NCI-H128 (cell line): ENCODE measurements around the gene TWF1.
"Not testable (repeated sequence)": the region's sequence is repeated elsewhere in the genome, so short reads cannot be mapped to it uniquely, and the experiment has no call there.

ENCODE experiments used
- DNase-seq: peaks from one replicate; lab custom pipeline; 2025; ENCODE audit not compliant: unreplicated experiment; lab: John Stamatoyannopoulos, UW

The TWF1 gene

GRCh38 chr12:43805860-43806736, at the start of gene TWF1:
TSS of gene TWF1 (minus strand) at chr12:43806317. CDS start at chr12:43806245, 72 bp downstream.
- DNase-seq: peak; percentile 64

- no peak for DNase-seq
Measured at GRCh38 chr12:43852744-43853143, 46.6 kb upstream of the TWF1 start.

- no peak for DNase-seq
Measured at GRCh38 chr12:43848786-43849185, 42.7 kb upstream of the TWF1 start.

- no peak for DNase-seq
Measured at GRCh38 chr12:43848226-43848507, 42.0 kb upstream of the TWF1 start.

DNA sequence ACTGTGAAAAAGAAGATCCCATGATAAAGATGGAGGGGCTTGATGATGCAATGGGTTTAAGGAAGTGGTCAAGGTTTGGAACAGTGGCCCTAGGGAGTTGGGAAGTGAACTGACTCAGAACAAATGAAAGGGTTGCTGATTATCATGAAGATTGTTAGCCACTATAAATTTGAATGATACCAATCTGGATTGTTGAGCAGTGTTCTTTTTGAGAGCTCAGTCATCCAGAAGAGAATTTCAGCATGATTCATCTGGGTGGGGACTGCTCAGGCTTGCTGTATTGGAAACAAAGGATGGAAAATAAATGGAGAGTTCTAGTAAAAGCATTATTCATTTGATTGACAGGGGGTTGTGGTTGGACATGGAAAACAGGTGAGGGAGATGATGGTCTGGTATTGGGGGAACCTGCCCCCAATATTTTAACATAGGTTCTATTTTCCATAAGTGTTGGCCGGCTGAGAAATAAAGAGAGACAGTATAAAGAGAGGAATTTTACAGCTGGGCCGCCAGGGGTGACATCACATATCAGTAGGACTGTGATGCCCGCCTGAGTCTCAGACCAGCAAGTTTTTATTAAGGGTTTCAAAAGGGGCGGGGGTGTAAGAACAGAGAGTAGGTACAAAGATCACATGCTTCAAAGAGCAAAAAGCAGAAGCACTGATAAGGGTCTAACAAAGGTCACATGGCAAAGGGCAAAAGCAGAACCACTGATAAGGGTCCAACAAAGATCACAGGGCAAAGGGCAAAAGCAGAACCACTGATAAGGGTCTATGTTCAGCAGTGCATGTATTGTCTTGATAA, 41.5 kb upstream of the TWF1 start:
- DNase-seq: not testable (repeated sequence)

- DNase-seq: no peak
Measured at GRCh38 chr12:43842259-43842658, 36.1 kb upstream of the TWF1 start.

DNA sequence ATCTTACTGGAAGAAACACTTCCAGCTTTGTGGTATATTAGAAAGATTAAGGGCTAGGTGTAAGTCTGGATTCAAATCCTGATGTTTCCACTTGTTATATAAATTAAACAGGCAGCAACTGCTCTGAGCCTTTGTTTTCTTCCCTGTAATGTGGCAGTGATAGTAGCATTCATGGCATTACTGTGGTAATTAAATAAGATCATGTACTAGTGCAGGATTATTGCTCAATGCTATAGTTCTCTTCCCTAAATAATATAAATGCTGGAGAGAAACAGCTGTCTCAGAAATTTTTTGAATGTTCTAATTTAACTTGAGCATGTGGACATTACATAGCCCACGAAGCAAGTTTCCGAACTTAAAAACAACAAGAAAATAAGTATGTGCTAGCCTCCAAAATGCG, 35.1 kb upstream of the TWF1 start:
- DNase-seq: no peak

- no peak for DNase-seq
Measured at GRCh38 chr12:43840338-43840737, 34.2 kb upstream of the TWF1 start.

- DNase-seq: no peak
Measured at GRCh38 chr12:43836475-43836989, 30.4 kb upstream of the TWF1 start.

- DNase-seq: no peak
Measured at GRCh38 chr12:43835656-43836474, 29.7 kb upstream of the TWF1 start, which contains the start of gene TMEM117. TSS of gene TMEM117 (plus strand) at chr12:43836081.

DNA sequence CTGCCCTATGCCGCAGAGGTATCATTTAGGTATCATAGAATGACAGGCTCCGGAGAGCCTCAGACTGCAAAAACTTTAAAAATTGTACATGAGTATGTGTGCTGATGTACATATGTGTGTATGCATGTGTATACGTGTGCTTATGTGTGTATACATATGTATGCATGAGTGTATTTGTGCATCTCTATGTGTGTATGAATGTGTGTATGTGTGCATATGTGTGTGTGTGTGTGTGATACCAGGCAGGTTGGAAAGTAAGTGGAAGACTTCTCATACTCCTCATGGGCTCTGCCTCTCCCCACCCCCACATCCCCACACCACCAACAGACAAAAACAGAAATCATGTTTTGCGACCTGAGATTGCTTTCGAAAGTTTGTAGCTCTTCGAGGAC, 29.1 kb upstream of the TWF1 start:
- no peak for DNase-seq

DNA sequence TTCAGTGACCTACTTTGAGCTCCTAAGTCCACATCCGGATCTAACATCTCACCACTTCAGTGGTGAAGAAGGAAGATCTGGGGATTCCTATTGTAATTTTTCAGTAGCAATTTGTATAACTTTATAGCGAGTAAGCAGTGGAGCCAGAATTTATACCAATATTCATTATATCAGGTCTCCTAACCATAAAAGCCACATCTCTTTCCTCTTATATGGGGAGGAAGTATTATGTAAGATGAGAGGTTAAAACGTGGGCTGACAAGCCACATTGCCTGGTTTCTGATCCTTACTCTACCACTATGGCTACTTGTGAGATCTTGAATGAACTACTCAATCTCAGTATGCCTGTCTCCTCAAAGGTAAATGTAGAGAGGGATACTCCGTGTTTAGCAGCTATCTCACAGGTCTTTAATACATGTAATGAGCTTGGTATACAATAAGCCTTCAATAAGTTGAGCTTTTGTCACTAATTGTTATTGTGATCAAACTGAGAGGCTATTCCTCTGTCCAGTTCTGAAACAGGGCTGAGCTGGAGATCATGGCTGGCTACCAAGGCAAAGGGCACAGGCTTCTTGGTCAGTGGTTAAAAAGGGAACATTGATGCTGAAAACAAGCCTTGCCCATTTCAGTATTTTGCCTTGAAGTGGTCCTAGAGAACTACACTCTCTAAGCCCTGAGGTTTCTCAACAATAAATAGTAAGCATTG, 26.5 kb upstream of the TWF1 start:
- no peak for DNase-seq

DNA sequence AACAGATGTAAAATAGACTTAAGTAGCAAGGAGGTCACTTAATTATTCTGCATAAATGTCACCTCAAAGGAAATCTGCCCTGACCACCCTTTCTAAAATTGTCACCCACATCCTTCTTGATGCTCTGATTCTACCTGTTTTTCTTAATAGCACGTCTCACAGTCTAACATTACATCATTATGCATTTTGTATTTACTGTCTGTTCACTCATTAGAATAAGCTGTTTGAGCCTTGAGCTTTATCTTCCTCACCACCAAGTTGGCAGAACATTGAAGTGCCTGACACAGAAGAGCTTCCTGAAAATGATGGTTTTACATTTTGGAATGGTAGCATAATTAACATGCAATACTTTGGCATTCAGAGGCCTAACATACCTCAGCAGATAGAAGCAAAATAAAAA, 21.0 kb upstream of the TWF1 start:
- no peak for DNase-seq

DNA sequence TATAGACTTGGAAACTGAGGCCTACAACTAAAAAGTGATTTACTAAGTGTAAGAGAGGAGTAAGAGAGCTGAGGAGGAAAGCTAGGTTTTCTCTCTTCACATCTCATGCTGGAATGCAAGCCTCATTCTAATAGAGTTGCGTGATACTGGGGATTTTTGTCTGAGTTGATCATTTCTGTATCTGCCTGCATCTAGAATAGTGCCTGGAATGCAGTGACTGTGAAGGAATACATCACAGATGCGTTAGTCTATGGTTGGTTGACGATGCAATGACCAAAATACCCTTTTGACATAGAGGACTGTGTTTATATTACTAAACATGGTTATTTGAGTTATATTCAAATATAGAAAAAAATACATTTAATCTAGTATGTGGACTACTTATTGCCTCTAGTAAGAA, 20.6 kb upstream of the TWF1 start:
- DNase-seq: no peak

DNA sequence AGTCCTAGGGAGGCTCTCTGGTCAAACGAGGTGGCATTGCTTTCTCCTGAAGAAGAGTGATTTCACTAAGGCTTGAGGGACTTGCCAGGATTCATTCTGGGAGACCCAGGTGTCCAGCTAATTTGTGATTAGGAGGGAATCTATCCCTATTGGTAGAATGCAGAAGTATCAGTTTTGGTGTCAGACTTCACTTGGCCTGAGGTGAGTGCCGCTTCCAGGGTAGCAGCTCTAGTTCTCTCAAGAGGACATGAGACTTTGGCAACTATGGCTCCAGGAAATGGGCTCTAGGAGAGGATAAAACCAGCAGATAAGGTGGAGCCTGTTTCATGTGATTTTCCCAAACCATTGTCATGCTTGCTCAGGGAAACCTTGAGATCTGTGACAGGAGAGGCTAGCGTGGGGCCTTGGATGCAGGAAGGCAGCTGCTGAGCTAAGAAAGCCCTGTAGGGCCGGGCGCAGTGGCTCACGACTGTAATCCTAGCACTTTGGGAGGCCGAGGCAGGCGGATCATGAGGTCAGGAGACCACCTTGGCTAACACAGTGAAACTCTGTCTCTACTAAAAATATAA, 18.2 kb upstream of the TWF1 start:
- no peak for DNase-seq

GRCh38 chr12:43816168-43816567, 10.1 kb upstream of the TWF1 start:
- no peak for DNase-seq

DNA sequence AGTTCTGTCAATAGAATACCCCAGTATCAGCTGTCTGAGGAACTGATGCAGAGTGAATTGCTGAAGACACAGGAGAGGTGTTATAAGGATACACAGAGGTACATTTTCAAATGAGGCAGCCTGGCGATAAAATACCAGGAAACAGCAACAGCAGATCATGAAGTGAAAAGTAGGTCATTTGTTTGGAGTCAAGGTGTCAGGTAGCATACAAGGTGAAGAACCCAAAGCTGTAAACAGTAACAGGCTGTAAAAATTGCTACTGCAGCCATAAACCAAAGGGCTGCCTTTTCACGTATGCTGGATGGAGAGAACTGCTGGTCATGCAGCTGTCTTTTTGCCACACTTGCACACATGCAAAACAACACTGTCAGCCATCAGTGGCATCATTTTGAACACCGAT, 9.3 kb upstream of the TWF1 start:
- no peak for DNase-seq

GRCh38 chr12:43812926-43813325, 6.8 kb upstream of the TWF1 start:
- DNase-seq: no peak

- no peak for DNase-seq
Measured at GRCh38 chr12:43812057-43812456, 5.9 kb upstream of the TWF1 start.

DNA sequence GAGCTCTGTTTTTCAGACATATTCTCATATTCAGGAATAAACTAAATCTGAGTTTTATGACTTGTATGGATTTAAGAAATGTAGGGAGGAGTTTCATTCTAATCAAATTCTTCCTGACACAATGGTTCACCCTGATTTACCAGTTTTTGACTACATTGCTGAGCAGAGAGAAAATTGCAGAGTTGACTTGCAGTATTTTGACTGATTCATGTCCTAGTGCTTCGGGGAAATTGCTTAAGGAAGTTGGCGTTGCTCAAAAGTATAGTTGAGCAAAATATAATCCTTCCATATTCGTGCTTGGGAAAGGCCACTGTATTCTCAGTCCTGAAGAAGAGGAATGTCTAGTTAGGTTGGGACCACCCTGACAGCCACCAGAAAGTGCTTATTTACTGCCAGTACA, 1.3 kb upstream of the TWF1 start:
- DNase-seq: no peak
